GM18868 (cell line): ENCODE measurements around the gene SPTAN1.
A peak's percentile ranks its signal among the peaks of the same experiment; 100 is the strongest.
"Not testable (repeated sequence)": the region's sequence is repeated elsewhere in the genome, so short reads cannot be mapped to it uniquely, and the experiment has no call there.

ENCODE experiments used
- ATAC-seq: cut with Tn5 transposase; IDR thresholded peaks from one replicate; pipeline ENCODE4 v1.9.1; 2021; ENCODE audit warnings: mild to moderate bottlenecking, moderate library complexity; ENCODE audit not compliant: unreplicated experiment

SPTAN1 gene

GRCh38 chr9:128552744-128553440, 505 bp downstream of the SPTAN1 start:
- ATAC-seq, result peak; percentile 21

- ATAC-seq, result no peak
Measured at GRCh38 chr9:128553728-128554127, 1.3 kb downstream of the SPTAN1 start.

- no peak for ATAC-seq
Measured at GRCh38 chr9:128554155-128554862, 1.9 kb downstream of the SPTAN1 start.

GRCh38 chr9:128555180-128555721, 2.9 kb downstream of the SPTAN1 start:
- ATAC-seq, result no peak

GRCh38 chr9:128556276-128556675, 3.9 kb downstream of the SPTAN1 start:
- ATAC-seq, result no peak

GRCh38 chr9:128556926-128557634, 4.7 kb downstream of the SPTAN1 start:
- ATAC-seq, result no peak

- ATAC-seq, result peak; percentile 81
Measured at GRCh38 chr9:128558431-128559310, 6.3 kb downstream of the SPTAN1 start.

- ATAC-seq, result no peak
Measured at GRCh38 chr9:128565578-128565977, 13.2 kb downstream of the SPTAN1 start.

GRCh38 chr9:128568470-128569078, 16.2 kb downstream of the SPTAN1 start:
- no peak for ATAC-seq

- no peak for ATAC-seq
Measured at GRCh38 chr9:128575469-128575868, 23.1 kb downstream of the SPTAN1 start.

GRCh38 chr9:128575916-128576315, 23.5 kb downstream of the SPTAN1 start:
- no peak for ATAC-seq

GRCh38 chr9:128577206-128577605, 24.8 kb downstream of the SPTAN1 start:
- ATAC-seq, result no peak

- ATAC-seq, result no peak
Measured at GRCh38 chr9:128579194-128579593, 26.8 kb downstream of the SPTAN1 start.

GRCh38 chr9:128580731-128581130, 28.3 kb downstream of the SPTAN1 start:
- ATAC-seq, result no peak

- not testable (repeated sequence) for ATAC-seq
Measured at GRCh38 chr9:128585155-128585554, 32.8 kb downstream of the SPTAN1 start.

GRCh38 chr9:128586934-128587333, 34.5 kb downstream of the SPTAN1 start:
- ATAC-seq, result not testable (repeated sequence)

GRCh38 chr9:128587453-128587852, 35.1 kb downstream of the SPTAN1 start:
- ATAC-seq, result no peak

- no peak for ATAC-seq
Measured at GRCh38 chr9:128588581-128589233, 36.3 kb downstream of the SPTAN1 start.

GRCh38 chr9:128593039-128593438, 40.7 kb downstream of the SPTAN1 start:
- ATAC-seq, result no peak

- ATAC-seq, result no peak
Measured at GRCh38 chr9:128593856-128594255, 41.5 kb downstream of the SPTAN1 start.
